Measurements from ENCODE around the gene FERMT3.

The FERMT3 gene

GRCh38 chr11:64224891-64225607 is 18.5 kb downstream of the FERMT3 start:
- in situ Hi-C loops (cut with HindIII; ENCODE audit: low sequenced_read_pairs) = no loop called here
- no peak for TF ChIP-seq CTCF (IDR thresholded peaks at IDR 0.05; ENCODE audit: low read depth, low read length)
- DNase-seq (ENCODE audit: low read depth, low spot score) = no peak
- peak overlapping the region; percentile 80 for H3K4me3 ChIP-seq (ENCODE audit: low read depth, low read length)

- TF ChIP-seq CTCF (IDR thresholded peaks at IDR 0.05; ENCODE audit: low read depth, low read length) = peak; percentile 29
- in situ Hi-C loops (cut with HindIII; ENCODE audit: low sequenced_read_pairs) = no loop called here
- DNase-seq (ENCODE audit: low read depth, low spot score) = peak; percentile 77
- H3K4me3 ChIP-seq (ENCODE audit: low read depth, low read length) = peak within 1 kb of the TSS; percentile 80
Observed at GRCh38 chr11:64225608-64226506, 19.3 kb downstream of the FERMT3 start, which contains the start of the genes NUDT22 and TRPT1. TSS of gene NUDT22 (plus strand) at chr11:64226274. CDS start at chr11:64226653, 379 bp downstream. TSS of gene TRPT1 (minus strand) at chr11:64226186. CDS start at chr11:64225860, 326 bp downstream.

GRCh38 chr11:64226507-64227051 is 20.1 kb downstream of the FERMT3 start:
- peak overlapping the region; percentile 80 for H3K4me3 ChIP-seq (ENCODE audit: low read depth, low read length)
- DNase-seq (ENCODE audit: low read depth, low spot score) = no peak
- no peak for TF ChIP-seq CTCF (IDR thresholded peaks at IDR 0.05; ENCODE audit: low read depth, low read length)
- in situ Hi-C loops (cut with HindIII; ENCODE audit: low sequenced_read_pairs) = no loop called here

GRCh38 chr11:64227405-64227956 is 21.0 kb downstream of the FERMT3 start:
- DNase-seq (ENCODE audit: low read depth, low spot score) = no peak

GRCh38 chr11:64229090-64229743 is 22.7 kb downstream of the FERMT3 start:
- no peak overlapping the region for H3K4me3 ChIP-seq (ENCODE audit: low read depth, low read length)
- no peak for DNase-seq (ENCODE audit: low read depth, low spot score)
- no peak for TF ChIP-seq CTCF (IDR thresholded peaks at IDR 0.05; ENCODE audit: low read depth, low read length)
- in situ Hi-C loops (cut with HindIII; ENCODE audit: low sequenced_read_pairs) = no loop called here

More at GRCh38 chr11:64227405-64227956, 21.0 kb downstream of the FERMT3 start:
- peak overlapping the region; percentile 80 for H3K4me3 ChIP-seq (ENCODE audit: low read depth, low read length)
- in situ Hi-C loops (cut with HindIII; ENCODE audit: low sequenced_read_pairs) = no loop called here
- no peak for TF ChIP-seq CTCF (IDR thresholded peaks at IDR 0.05; ENCODE audit: low read depth, low read length)

Measured in astrocyte of the spinal cord (primary cell).